ENCODE results near the gene CREB5. TPM values are rescaled to one million over a fixed set of nuclear protein-coding genes. Genes with fewer than 3 reads are reported as not detected.

CREB5 gene
- total and polyA plus RNA-seq, 2 of the 8 experiments (the other 6 are each of a cell fraction or from before 2014, with no cell fraction given), result 2.4 to 2.7 TPM

DNA sequence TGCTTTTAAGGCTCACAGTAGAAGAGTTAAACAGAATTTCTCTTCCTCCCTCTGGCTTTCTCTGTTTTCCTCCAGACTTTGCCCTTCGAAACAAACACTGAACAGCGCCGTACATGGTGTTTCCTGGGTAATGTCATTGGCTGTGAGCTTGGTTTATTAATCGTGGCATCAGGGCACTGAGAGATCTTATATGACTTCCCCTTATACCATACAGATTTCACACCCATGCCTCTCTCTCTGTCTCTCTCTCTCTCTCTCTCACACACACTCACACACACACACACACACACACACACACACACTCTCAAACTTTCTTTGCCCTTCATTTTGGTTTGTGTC is 195.5 kb downstream of the CREB5 start:
- no peak for FAIRE-seq

More for the DNA sequence above, 195.5 kb downstream of the CREB5 start:
- no peak overlapping the region for H2AK5ac ChIP-seq (ENCODE audit: low read depth, low read length)
- H3K4me3 ChIP-seq (ENCODE audit: extremely low read depth in 1 of 4, insufficient read depth in 2 of 4, low read depth in 3 of 4, low read length in 4 of 4), result no peak overlapping the region
- no peak overlapping the region for H4K8ac ChIP-seq (ENCODE audit: extremely low read depth, insufficient read depth, low read length)
- 99% methylated on average over 4 of the region's 4 CpGs; no CpG with 5 or more reads in 1 of the 2 experiments for WGBS, 2 experiments (ENCODE audit: extremely low coverage in 1 of 2, insufficient coverage in 1 of 2, insufficient read length in 1 of 2, insufficient replicate concordance in 2 of 2, low coverage in 1 of 2, low lambda C conversion rate in 2 of 2, missing lambda C conversion rate in 1 of 2)
- H2BK15ac ChIP-seq (ENCODE audit: low read length), result no peak overlapping the region
- no peak overlapping the region for H3K4ac ChIP-seq (replicated peaks; ENCODE audit: insufficient read length, low read depth, low read length)
- H3K79me2 ChIP-seq (ENCODE audit: control insufficient read depth in 1 of 2, insufficient read depth in 2 of 2, low read length in 2 of 2), result no peaks in the 10 kb centered on the region
- H3K23me2 ChIP-seq (ENCODE audit: low read depth, low read length), result no peaks in the 10 kb centered on the region; the same call in 1 of the 2 replicates
- H3K56ac ChIP-seq (replicated peaks; ENCODE audit: insufficient read length, low read depth, low read length), result no peak overlapping the region
- CTCF ChIA-PET (ENCODE audit: partially characterized antibody), result no interaction called here
- H3K4me2 ChIP-seq (ENCODE audit: insufficient read depth in 1 of 2, low read depth in 2 of 2, low read length in 2 of 2), result no peak overlapping the region
- peaks cover 0 to 2% (median 0%) of the 10 kb centered on the region in 4 experiments; a peak in 1 of 7 replicates for H3K4me1 ChIP-seq (replicated peaks in 1 of 4; ENCODE audit: control insufficient read depth in 3 of 4, insufficient read depth in 4 of 4, low read length in 3 of 4)
- H4K20me1 ChIP-seq (replicated peaks in 1 of 2; ENCODE audit: control insufficient read depth in 1 of 2, insufficient read depth in 2 of 2, low read length in 2 of 2), result no peaks in the 10 kb centered on the region
- H2AFZ ChIP-seq (ENCODE audit: low read length), result no peak overlapping the region
- H4K5ac ChIP-seq (ENCODE audit: insufficient read length, low read depth, low read length), result no peak overlapping the region
- H3K27ac ChIP-seq (ENCODE audit: low read depth, low read length), result no peak overlapping the region
- TF ChIP-seq HDAC2 (IDR thresholded peaks at IDR 0.05; ENCODE audit: borderline replicate concordance in 1 of 2, low read depth in 2 of 2, low read length in 2 of 2) (no peak), BRCA1 (IDR thresholded peaks at IDR 0.05; ENCODE audit: low read depth, low read length) (no peak), TAF1 (IDR thresholded peaks at IDR 0.05; ENCODE audit: low read depth, low read length) (no peak), JUN (IDR thresholded peaks at IDR 0.05; ENCODE audit: low read depth, low read length) (no peak), RFX5 (IDR thresholded peaks at IDR 0.05; ENCODE audit: borderline replicate concordance, low read depth, low read length) (no peak), GTF2F1 (IDR thresholded peaks at IDR 0.05; ENCODE audit: borderline replicate concordance, low read depth, low read length) (no peak), TEAD4 (IDR thresholded peaks at IDR 0.05; ENCODE audit: low read depth, low read length) (no peak), RXRA (IDR thresholded peaks at IDR 0.05; ENCODE audit: insufficient read depth, low read depth, low read length) (no peak), HDAC6 (IDR thresholded peaks at IDR 0.05; ENCODE audit: low read depth, low read length) (no peak), EZH2 (IDR thresholded peaks at IDR 0.05; ENCODE audit: low read depth, low read length, severe bottlenecking) (no peak)
- TF ChIP-seq, protein P1, sequence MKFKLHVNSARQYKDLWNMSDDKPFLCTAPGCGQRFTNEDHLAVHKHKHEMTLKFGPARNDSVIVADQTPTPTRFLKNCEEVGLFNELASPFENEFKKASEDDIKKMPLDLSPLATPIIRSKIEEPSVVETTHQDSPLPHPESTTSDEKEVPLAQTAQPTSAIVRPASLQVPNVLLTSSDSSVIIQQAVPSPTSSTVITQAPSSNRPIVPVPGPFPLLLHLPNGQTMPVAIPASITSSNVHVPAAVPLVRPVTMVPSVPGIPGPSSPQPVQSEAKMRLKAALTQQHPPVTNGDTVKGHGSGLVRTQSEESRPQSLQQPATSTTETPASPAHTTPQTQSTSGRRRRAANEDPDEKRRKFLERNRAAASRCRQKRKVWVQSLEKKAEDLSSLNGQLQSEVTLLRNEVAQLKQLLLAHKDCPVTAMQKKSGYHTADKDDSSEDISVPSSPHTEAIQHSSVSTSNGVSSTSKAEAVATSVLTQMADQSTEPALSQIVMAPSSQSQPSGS (IDR thresholded peaks at IDR 0.05; ENCODE audit: low read length), result no peak
- no peak overlapping the region for H3K23ac ChIP-seq (ENCODE audit: insufficient read length)
- no peaks in the 10 kb centered on the region for H3K36me3 ChIP-seq (ENCODE audit: control insufficient read depth in 2 of 4, insufficient read depth in 4 of 4, low read length in 3 of 4)
- H4K91ac ChIP-seq (replicated peaks; ENCODE audit: insufficient read length, low read length), result no peak overlapping the region
- no peaks in the 10 kb centered on the region for H3K9me3 ChIP-seq (ENCODE audit: insufficient read depth in 2 of 2, low read depth in 1 of 2, low read length in 1 of 2)
- POLR2A ChIA-PET (ENCODE audit: partially characterized antibody), result interaction anchor here (0.6 kb wide), 1 partner anchor 10 kb away, joined by 3 read pairs; no protein-coding TSS in a partner anchor
- H3K14ac ChIP-seq (ENCODE audit: insufficient read length), result no peak overlapping the region
- no peak overlapping the region for H2BK120ac ChIP-seq (replicated peaks; ENCODE audit: low read depth, low read length)
- no peak overlapping the region for H3K9ac ChIP-seq (replicated peaks in 1 of 4; ENCODE audit: extremely low read depth in 1 of 4, low read depth in 3 of 4, low read length in 3 of 4)
- H2BK20ac ChIP-seq (ENCODE audit: low read length), result no peak overlapping the region
- H2BK5ac ChIP-seq (ENCODE audit: low read depth, low read length), result no peak overlapping the region
- no peak overlapping the region for H2BK12ac ChIP-seq (ENCODE audit: low read depth, low read length)
- no peak overlapping the region for H3K18ac ChIP-seq (ENCODE audit: extremely low read depth, low read length)
- H3K27me3 ChIP-seq (replicated peaks in 1 of 4; ENCODE audit: control insufficient read depth in 3 of 4, extremely low read depth in 1 of 4, insufficient read depth in 3 of 4, low read length in 3 of 4), result no peaks in the 10 kb centered on the region
- no peak for DNase-seq (ENCODE audit: low read depth in 1 of 2, low spot score in 2 of 2)
- no peaks in the 10 kb centered on the region for H3K79me1 ChIP-seq (ENCODE audit: low read depth, low read length)
